H9 (cell line): ENCODE data around the gene GLUL. TPM values are rescaled to one million over a fixed set of nuclear protein-coding genes. Genes with fewer than 3 reads are reported as not detected.

Experiments
- DNase-seq: peaks from one replicate; pipeline ENCODE4 v3.0.0-alpha.2; 2017
- H2AFZ ChIP-seq: one replicate; pipeline ENCODE4 v1.6.1; 2013; ENCODE audit warnings: mild to moderate bottlenecking, low read length, control low read depth, moderate library complexity
- H2AK5ac ChIP-seq: 2 replicates; pipeline ENCODE4 v1.6.1; 2013; ENCODE audit warnings: low read length, control low read depth, mixed read lengths; ENCODE audit not compliant: insufficient read length
- H2BK120ac ChIP-seq: one replicate; pipeline ENCODE4 v1.6.1; 2013; ENCODE audit warnings: low read depth, mild to moderate bottlenecking, low read length, control low read depth, inconsistent platforms; ENCODE audit not compliant: poor library complexity, severe bottlenecking
- H2BK12ac ChIP-seq: 2 replicates; pipeline ENCODE4 v1.6.1; 2013; ENCODE audit warnings: low read length, control low read depth, mixed read lengths, low read depth; ENCODE audit not compliant: insufficient read length
- H2BK15ac ChIP-seq: 2 replicates; pipeline ENCODE4 v1.6.1; 2013; ENCODE audit warnings: low read depth, low read length, control low read depth
- H2BK20ac ChIP-seq: one replicate; pipeline ENCODE4 v1.6.1; 2013; ENCODE audit warnings: low read depth, mild to moderate bottlenecking, low read length, control low read depth, inconsistent platforms; ENCODE audit not compliant: poor library complexity, severe bottlenecking
- H2BK5ac ChIP-seq: 2 replicates; pipeline ENCODE4 v1.6.1; 2013; ENCODE audit warnings: low read length, control low read depth, mixed read lengths; ENCODE audit not compliant: insufficient read length
- H3K14ac ChIP-seq: 2 replicates; pipeline ENCODE4 v1.6.1; 2013; ENCODE audit warnings: low read length, control low read depth; ENCODE audit not compliant: insufficient read depth
- H3K18ac ChIP-seq: 2 replicates; pipeline ENCODE4 v1.6.1; 2013; ENCODE audit warnings: low read depth, mild to moderate bottlenecking, mixed read lengths, low read length, control low read depth; ENCODE audit not compliant: insufficient read length
- H3K23ac ChIP-seq: 2 replicates; pipeline ENCODE4 v1.6.1; 2013; ENCODE audit warnings: low read length, control low read depth, mixed read lengths, low read depth; ENCODE audit not compliant: insufficient read length
- H3K23me2 ChIP-seq: 2 replicates; pipeline ENCODE4 v1.6.1; 2013; ENCODE audit warnings: low read depth, mild to moderate bottlenecking, mixed read lengths, low read length, control low read depth; ENCODE audit not compliant: insufficient read length, poor library complexity, severe bottlenecking
- H3K27ac ChIP-seq: 2 replicates; pipeline ENCODE4 v1.5.1; 2013; ENCODE audit warnings: low read length, control low read depth, mixed read lengths, low read depth; ENCODE audit not compliant: insufficient read length
- H3K27me3 ChIP-seq: 2 replicates; pipeline ENCODE4 v1.6.1; 2013; ENCODE audit warnings: low read length, control low read depth, inconsistent platforms; ENCODE audit not compliant: insufficient read depth
- H3K4ac ChIP-seq: 2 replicates; pipeline ENCODE4 v1.6.1; 2013; ENCODE audit warnings: low read depth, mild to moderate bottlenecking, control low read depth, inconsistent platforms, low read length, moderate library complexity
- H3K4me1 ChIP-seq: 2 replicates; pipeline ENCODE4 v1.6.1; 2013; ENCODE audit warnings: low read length, control low read depth, inconsistent platforms; ENCODE audit not compliant: insufficient read depth
- H3K4me2 ChIP-seq: 2 replicates; pipeline ENCODE4 v1.6.1; 2013; ENCODE audit warnings: low read length, control low read depth, mixed read lengths; ENCODE audit not compliant: insufficient read length, insufficient read depth
- H3K56ac ChIP-seq: 2 replicates; pipeline ENCODE4 v1.6.1; 2013; ENCODE audit warnings: low read depth, mild to moderate bottlenecking, mixed read lengths, low read length, control low read depth; ENCODE audit not compliant: insufficient read length
- H3K79me1 ChIP-seq: 2 replicates; pipeline ENCODE4 v1.6.1; 2013; ENCODE audit warnings: low read depth, mild to moderate bottlenecking, moderate library complexity, low read length, control low read depth, inconsistent platforms; ENCODE audit not compliant: insufficient read depth, poor library complexity, severe bottlenecking
- H3K79me2 ChIP-seq: 2 replicates; pipeline ENCODE4 v1.6.1; 2013; ENCODE audit warnings: low read length, control low read depth, inconsistent platforms; ENCODE audit not compliant: insufficient read depth
- H3K9ac ChIP-seq: 2 replicates; pipeline ENCODE4 v1.6.1; 2013; ENCODE audit warnings: low read length, control low read depth, mixed read lengths; ENCODE audit not compliant: insufficient read length; ENCODE audit errors: extremely low read depth
- H3K9me3 ChIP-seq: one replicate; pipeline ENCODE4 v1.6.1; 2013; ENCODE audit warnings: low read depth, low read length, inconsistent platforms; ENCODE audit not compliant: control insufficient read depth
- H3T11ph ChIP-seq: one replicate; pipeline ENCODE4 v1.6.1; 2013; ENCODE audit warnings: mild to moderate bottlenecking, low read length, control low read depth, inconsistent platforms
- H4K20me1 ChIP-seq: one replicate; pipeline ENCODE4 v1.6.1; 2013; ENCODE audit not compliant: control insufficient read depth, insufficient read length, insufficient read depth
- H4K5ac ChIP-seq: 2 replicates; pipeline ENCODE4 v1.6.1; 2013; ENCODE audit warnings: low read depth, mild to moderate bottlenecking, mixed read lengths, low read length, control low read depth; ENCODE audit not compliant: insufficient read length
- H4K8ac ChIP-seq: replicated peaks from 2 replicates; pipeline ENCODE4 v1.6.1; 2013; ENCODE audit warnings: low read length, control low read depth, mixed read lengths, low read depth; ENCODE audit not compliant: insufficient read length
- H4K91ac ChIP-seq: 2 replicates; pipeline ENCODE4 v1.6.1; 2013; ENCODE audit warnings: low read depth, mild to moderate bottlenecking, moderate library complexity, mixed read lengths, low read length, control low read depth; ENCODE audit not compliant: insufficient read length
- H3K27ac Mint-ChIP-seq, 3 experiments: 2 replicates in 2 of 3; 3 replicates in 1 of 3; pipeline ENCODE4 v1.8.0; 2020 to 2021; ENCODE audit warnings: mixed read lengths in 3 of 3, mild to moderate bottlenecking in 1 of 3, moderate library complexity in 1 of 3
- H3K27me3 Mint-ChIP-seq: 2 replicates; pipeline ENCODE4 v1.8.0; 2021; ENCODE audit warnings: low read depth, mild to moderate bottlenecking, moderate library complexity, mixed read lengths
- H3K36me3 Mint-ChIP-seq, 3 experiments: 2 replicates in 2 of 3; 3 replicates in 1 of 3; pipeline ENCODE4 v1.8.0; 2020 to 2021; ENCODE audit warnings: low read depth in 3 of 3, mixed read lengths in 3 of 3; ENCODE audit not compliant: insufficient read depth in 1 of 3
- H3K4me1 Mint-ChIP-seq, 2 experiments: 2 replicates each; pipeline ENCODE4 v1.8.0; 2020; ENCODE audit warnings: mixed read lengths in 2 of 2
- H3K4me3 Mint-ChIP-seq, 2 experiments: 2 replicates in 1 of 2; 3 replicates in 1 of 2; pipeline ENCODE4 v1.8.0; 2020 to 2021; ENCODE audit warnings: mild to moderate bottlenecking in 2 of 2, mixed read lengths in 2 of 2, moderate library complexity in 1 of 2
- H3K9me3 Mint-ChIP-seq, 2 experiments: 2 replicates in 1 of 2; 3 replicates in 1 of 2; pipeline ENCODE4 v1.8.0; 2020; ENCODE audit warnings: mild to moderate bottlenecking in 2 of 2, mixed read lengths in 2 of 2, moderate library complexity in 1 of 2
- CTCF ChIP-seq: fragments of 200-600 bp; sonication (generic); conservative IDR thresholded peaks from 3 replicates; pipeline ENCODE4 v1.8.0; 2021; ENCODE audit warnings: antibody characterized with exemption, mild to moderate bottlenecking
- WGBS: extraction: QIAGEN DNeasy Blood & Tissue Kit; methylation state at CpG from one replicate; pipeline ENCODE4 v1.1.7; 2013; ENCODE audit warnings: missing lambda C conversion rate, low lambda C conversion rate, mixed read lengths; ENCODE audit not compliant: insufficient read length; ENCODE audit errors: extremely low coverage; 5-methylcytosine and 5-hydroxymethylcytosine counted together
- total RNA-seq: library from RNA; stranded (reverse); gene quantifications from 2 replicates; pipeline ENCODE4 v1.2.1, GENCODE V29; 2021

GLUL gene
- total RNA-seq, 1 experiment from 2014 or later: 332 TPM

DNA sequence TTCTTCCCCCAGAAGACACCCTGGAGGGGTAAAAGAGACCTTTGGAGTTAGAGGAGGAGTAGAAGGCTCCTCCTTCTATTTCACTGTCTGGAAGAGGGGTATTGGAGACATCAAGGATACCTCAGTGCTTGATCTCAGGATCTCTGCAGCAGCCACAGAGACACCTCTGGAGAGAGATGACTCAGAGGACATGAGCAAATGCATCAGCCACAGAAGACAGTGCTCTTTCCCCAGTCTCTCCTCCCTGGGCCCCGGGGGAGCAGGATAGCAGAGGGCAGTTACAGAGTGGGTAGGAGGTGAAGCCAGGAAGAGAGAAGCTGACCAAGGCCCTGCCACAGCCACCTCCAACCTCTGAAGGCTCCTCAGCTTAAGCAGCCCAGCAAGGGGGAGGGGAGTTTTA is 24.2 kb upstream of the GLUL start:
- Histone ChIP-seq H4K20me1 (no peaks in the 10 kb centered on the region), H3K4me2 (no peak overlapping the region), H2AFZ (no peak overlapping the region), H3K56ac (no peak overlapping the region), H2AK5ac (no peak overlapping the region), H2BK5ac (no peak overlapping the region), H4K8ac (no peak overlapping the region), H3K9me3 (no peaks in the 10 kb centered on the region), H3T11ph (no peak overlapping the region), H3K79me1 (no peaks in the 10 kb centered on the region), H3K4ac (no peak overlapping the region), H3K14ac (no peak overlapping the region), H2BK12ac (no peak overlapping the region), H3K18ac (no peak overlapping the region), H3K79me2 (no peaks in the 10 kb centered on the region), H3K27ac (no peak overlapping the region), H2BK20ac (no peak overlapping the region), H2BK15ac (no peak overlapping the region), H3K23ac (no peak overlapping the region), H3K23me2 (no peaks in the 10 kb centered on the region), H4K5ac (no peak overlapping the region), H2BK120ac (no peak overlapping the region), H3K9ac (no peak overlapping the region), H3K4me1 (no peaks in the 10 kb centered on the region), H4K91ac (no peak overlapping the region), H3K27me3 (no peaks in the 10 kb centered on the region)
- H3K4me1 Mint-ChIP-seq: no peaks in the 10 kb centered on the region
- peaks cover 8% of the 10 kb centered on the region for H3K27me3 Mint-ChIP-seq
- no peak overlapping the region for H3K4me3 Mint-ChIP-seq
- H3K36me3 Mint-ChIP-seq: no peaks in the 10 kb centered on the region
- no peak for DNase-seq
- 0 out of 5 replicates have a peak, but pooled peaks cover 0 to 2% of the 10 kb centered on the region in 2 experiments for H3K9me3 Mint-ChIP-seq
- peak overlapping the region in 1 of 3 experiments; percentile 64; a peak in 2 of 7 replicates for H3K27ac Mint-ChIP-seq
- no peak for TF ChIP-seq CTCF
- no CpG with 5 or more reads among the region's 1 CpG for WGBS
